GM12878 (cell line): ENCODE measurements around the gene AFG1L. TPM values are rescaled to one million over a fixed set of nuclear protein-coding genes. Genes with fewer than 3 reads are reported as not detected.

ENCODE experiments used
- ASH2L ChIP-seq: fragments of 300-600, 200-600 bp; sonication (generic); IDR thresholded peaks from 2 replicates; pipeline ENCODE4 v1.6.1; 2017; ENCODE audit warnings: low read depth, mild to moderate bottlenecking, borderline replicate concordance
- BACH1 ChIP-seq: fragments of 450-650 bp; IDR thresholded peaks from 2 replicates; pipeline ENCODE4 v1.6.1; 2017; ENCODE audit warnings: mild to moderate bottlenecking, borderline replicate concordance
- BHLHE40 ChIP-seq, 2 experiments: fragments of 450-650 bp in 1 of 2; IDR thresholded peaks; 2 replicates each; pipeline ENCODE4 v1.6.1; 2011 to 2017; ENCODE audit warnings: low read depth in 2 of 2, borderline replicate concordance in 1 of 2, improper control_type of control experiment in 1 of 2, low read length in 1 of 2, mild to moderate bottlenecking in 1 of 2
- CHD2 ChIP-seq: IDR thresholded peaks from 2 replicates; pipeline ENCODE4 v1.6.1; 2011; ENCODE audit warnings: low read depth, low read length, improper control_type of control experiment, borderline replicate concordance
- CREM ChIP-seq: IDR thresholded peaks from 2 replicates; pipeline ENCODE4 v1.6.1; 2014; ENCODE audit warnings: antibody characterized with exemption, low read depth
- EP300 ChIP-seq, 2 experiments: fragments of 150-350 bp in 1 of 2; IDR thresholded peaks; 2 replicates each; pipeline ENCODE4 v1.6.1; 2011 to 2012; ENCODE audit warnings: low read depth in 2 of 2, low read length in 2 of 2, borderline replicate concordance in 1 of 2, improper control_type of control experiment in 1 of 2, inconsistent platforms in 1 of 2; ENCODE audit not compliant: control insufficient read depth in 1 of 2
- ETV6 ChIP-seq, 2 experiments: fragments of 450-650 bp in 1 of 2; IDR thresholded peaks in 1 of 2; conservative IDR thresholded peaks in 1 of 2; 2 replicates each; pipeline ENCODE4 v1.6.1; 2014; ENCODE audit warnings: antibody characterized with exemption in 1 of 2, borderline replicate concordance in 1 of 2, low read depth in 1 of 2, mild to moderate bottlenecking in 1 of 2, moderate library complexity in 1 of 2
- IKZF1 ChIP-seq: fragments of 450-650 bp; conservative IDR thresholded peaks from 2 replicates; pipeline ENCODE4 v1.6.1; 2017; ENCODE audit warnings: antibody characterized with exemption, mild to moderate bottlenecking
- JUNB ChIP-seq: IDR thresholded peaks from 2 replicates; pipeline ENCODE4 v1.6.1; 2016; ENCODE audit warnings: antibody characterized with exemption, mild to moderate bottlenecking
- MAX ChIP-seq: IDR thresholded peaks from 2 replicates; pipeline ENCODE4 v1.6.1; 2012; ENCODE audit warnings: low read depth, low read length, improper control_type of control experiment
- PBX3 ChIP-seq: IDR thresholded peaks from 2 replicates; pipeline ENCODE4 v1.6.1; 2011; ENCODE audit warnings: mild to moderate bottlenecking, low read depth, low read length, moderate library complexity; ENCODE audit not compliant: insufficient replicate concordance
- RAD51 ChIP-seq: fragments of 450-650 bp; IDR thresholded peaks from 2 replicates; pipeline ENCODE4 v1.6.1; 2016; ENCODE audit warnings: moderate library complexity, mild to moderate bottlenecking, inconsistent platforms
- RUNX3 ChIP-seq: IDR thresholded peaks from 2 replicates; pipeline ENCODE4 v1.6.1; 2012; ENCODE audit warnings: low read length, inconsistent platforms
- SIN3A ChIP-seq: IDR thresholded peaks from 2 replicates; pipeline ENCODE4 v1.6.1; 2012; ENCODE audit warnings: low read depth, low read length, improper control_type of control experiment
- ZNF217 ChIP-seq: fragments of 450-650 bp; IDR thresholded peaks from 2 replicates; pipeline ENCODE4 v1.6.1; 2017; ENCODE audit warnings: antibody characterized with exemption, mild to moderate bottlenecking
- ZNF384 ChIP-seq: IDR thresholded peaks from 2 replicates; pipeline ENCODE4 v1.6.1; 2012; ENCODE audit warnings: low read depth, mild to moderate bottlenecking, low read length, improper control_type of control experiment, borderline replicate concordance
- ZNF687 ChIP-seq: fragments of 450-650 bp; IDR thresholded peaks from 2 replicates; pipeline ENCODE4 v1.6.1; 2017; ENCODE audit warnings: mild to moderate bottlenecking, moderate library complexity
- polyA plus RNA-seq, 11 experiments: library from polyadenylated mRNA; depleted of rRNA in 4 of 11; unstranded in 6 of 11; stranded (reverse) in 5 of 11; fragments of >200 nt; fragmentation: Nextera tagmentation in 4 of 11; fragmentation: Illumina TruSeq in 1 of 11; extraction: Ambion mirVana in 4 of 11; extraction: Trizol in 1 of 11; gene quantifications; 1 replicate in 1 of 11; 2 replicates in 10 of 11; pipeline versions ENCODE4 v1.2.1 to v1.2.3, GENCODE V29; 2011 to 2016; ENCODE audit warnings: inconsistent platforms in 2 of 11, missing spikeins in 2 of 11, low read depth in 1 of 11
- total RNA-seq, 4 experiments: library from RNA; depleted of rRNA in 3 of 4; stranded (reverse); fragments of >200 nt in 3 of 4; fragmentation: Illumina TruSeq in 1 of 4; extraction: Trizol in 1 of 4; gene quantifications; 2 replicates each; pipeline versions ENCODE4 v1.2.1 to v1.2.3, GENCODE V29; 2013 to 2021
- TF ChIP-seq, protein P1 (sequence below): fragments of 450-650 bp; IDR thresholded peaks from 2 replicates; pipeline ENCODE4 v1.6.1; 2014; ENCODE audit warnings: mild to moderate bottlenecking
- TF ChIP-seq, protein P2 (sequence below): fragments of 450-650 bp; IDR thresholded peaks from 2 replicates; pipeline ENCODE4 v1.6.1; 2017; ENCODE audit warnings: low read depth, mild to moderate bottlenecking, moderate library complexity

The AFG1L gene
- total and polyA plus RNA-seq, 10 of the 15 experiments (the other 5 are each of a cell fraction or from before 2014, with no cell fraction given) = 2.3 to 9.0 (median 4.3) TPM

DNA sequence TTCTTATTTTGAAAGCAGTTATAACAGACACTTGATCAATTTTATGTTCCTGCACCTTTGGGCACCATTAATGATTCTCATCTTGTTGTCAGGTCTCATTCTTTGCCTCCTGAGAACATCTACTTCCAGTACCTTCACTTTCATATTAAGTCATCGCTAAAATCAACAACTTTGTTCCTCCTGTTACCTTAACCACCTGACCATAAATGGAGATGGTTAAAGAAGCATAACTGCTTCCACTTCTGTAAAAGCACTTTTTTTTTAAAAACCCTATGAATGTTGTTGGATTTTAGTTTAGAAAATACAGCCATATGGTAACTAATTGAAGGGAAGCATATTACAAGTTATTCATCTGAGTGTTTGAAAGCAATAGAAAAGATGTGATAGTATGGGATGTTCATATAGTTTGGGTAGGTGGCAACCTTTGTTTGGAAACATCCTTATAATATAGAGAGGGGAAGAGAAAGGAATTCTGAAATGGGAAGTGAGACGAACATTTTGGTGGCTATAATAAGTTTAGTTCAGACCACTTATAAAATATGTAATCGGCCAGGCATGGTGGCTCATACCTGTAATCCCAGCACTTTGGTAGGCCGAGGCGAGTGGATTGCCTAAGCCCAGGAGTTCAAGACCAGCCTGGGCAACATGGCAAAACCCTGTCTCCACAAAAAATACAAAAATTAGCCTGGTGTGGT lies 53.9 kb downstream of the AFG1L start (continued):
- TF ChIP-seq RUNX3 (peak; percentile 83), BHLHE40 (IDR thresholded peaks at IDR 0.05; ENCODE audit: borderline replicate concordance in 1 of 2, low read depth in 2 of 2, low read length in 1 of 2) (peak in 1 of 2 experiments; percentile 12; a peak in 1 of 4 replicates), CREM (peak; percentile 40; the same call in 1 of the 2 replicates), PBX3 (no peak), ZNF687 (peak; percentile 53; the same call in 1 of the 2 replicates), BACH1 (peak; percentile 58; the same call in 1 of the 2 replicates), ZNF384 (peak; percentile 93), RAD51 (peak; percentile 69; the same call in 1 of the 2 replicates), CHD2 (peak; percentile 59; the same call in 1 of the 2 replicates), ASH2L (no peak), ZNF217 (peak; percentile 54; the same call in 1 of the 2 replicates), ETV6 (conservative IDR thresholded peaks at IDR 0.05 in 1 of 2, IDR thresholded peaks at IDR 0.05 in 1 of 2; ENCODE audit: borderline replicate concordance in 1 of 2, low read depth in 1 of 2) (peak in 1 of 2 experiments; percentile 35; a peak in 1 of 4 replicates), MAX (no peak), EP300 (IDR thresholded peaks at IDR 0.05; ENCODE audit: borderline replicate concordance in 1 of 2, control insufficient read depth in 1 of 2, low read depth in 2 of 2, low read length in 2 of 2) (peak; percentile 59 to 92; a peak in 3 of 4 replicates), SIN3A (no peak), JUNB (peak; percentile 93), IKZF1 (peak; percentile 84)
- TF ChIP-seq, protein P1, sequence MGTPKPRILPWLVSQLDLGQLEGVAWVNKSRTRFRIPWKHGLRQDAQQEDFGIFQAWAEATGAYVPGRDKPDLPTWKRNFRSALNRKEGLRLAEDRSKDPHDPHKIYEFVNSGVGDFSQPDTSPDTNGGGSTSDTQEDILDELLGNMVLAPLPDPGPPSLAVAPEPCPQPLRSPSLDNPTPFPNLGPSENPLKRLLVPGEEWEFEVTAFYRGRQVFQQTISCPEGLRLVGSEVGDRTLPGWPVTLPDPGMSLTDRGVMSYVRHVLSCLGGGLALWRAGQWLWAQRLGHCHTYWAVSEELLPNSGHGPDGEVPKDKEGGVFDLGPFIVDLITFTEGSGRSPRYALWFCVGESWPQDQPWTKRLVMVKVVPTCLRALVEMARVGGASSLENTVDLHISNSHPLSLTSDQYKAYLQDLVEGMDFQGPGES = no peak
- TF ChIP-seq, protein P2, sequence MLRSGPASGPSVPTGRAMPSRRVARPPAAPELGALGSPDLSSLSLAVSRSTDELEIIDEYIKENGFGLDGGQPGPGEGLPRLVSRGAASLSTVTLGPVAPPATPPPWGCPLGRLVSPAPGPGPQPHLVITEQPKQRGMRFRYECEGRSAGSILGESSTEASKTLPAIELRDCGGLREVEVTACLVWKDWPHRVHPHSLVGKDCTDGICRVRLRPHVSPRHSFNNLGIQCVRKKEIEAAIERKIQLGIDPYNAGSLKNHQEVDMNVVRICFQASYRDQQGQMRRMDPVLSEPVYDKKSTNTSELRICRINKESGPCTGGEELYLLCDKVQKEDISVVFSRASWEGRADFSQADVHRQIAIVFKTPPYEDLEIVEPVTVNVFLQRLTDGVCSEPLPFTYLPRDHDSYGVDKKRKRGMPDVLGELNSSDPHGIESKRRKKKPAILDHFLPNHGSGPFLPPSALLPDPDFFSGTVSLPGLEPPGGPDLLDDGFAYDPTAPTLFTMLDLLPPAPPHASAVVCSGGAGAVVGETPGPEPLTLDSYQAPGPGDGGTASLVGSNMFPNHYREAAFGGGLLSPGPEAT = peak; percentile 92
